HG03159 (cell line): Measurements from ENCODE around the gene CLEC3B.
"Not testable (repeated sequence)": the region's sequence is repeated elsewhere in the genome, so short reads cannot be mapped to it uniquely, and the experiment has no call there.

Experiments used
- ATAC-seq: cut with Tn5 transposase; IDR thresholded peaks from one replicate; pipeline ENCODE4 v1.9.1; 2021; ENCODE audit warnings: mild to moderate bottlenecking, moderate library complexity; ENCODE audit not compliant: unreplicated experiment

CLEC3B gene

DNA sequence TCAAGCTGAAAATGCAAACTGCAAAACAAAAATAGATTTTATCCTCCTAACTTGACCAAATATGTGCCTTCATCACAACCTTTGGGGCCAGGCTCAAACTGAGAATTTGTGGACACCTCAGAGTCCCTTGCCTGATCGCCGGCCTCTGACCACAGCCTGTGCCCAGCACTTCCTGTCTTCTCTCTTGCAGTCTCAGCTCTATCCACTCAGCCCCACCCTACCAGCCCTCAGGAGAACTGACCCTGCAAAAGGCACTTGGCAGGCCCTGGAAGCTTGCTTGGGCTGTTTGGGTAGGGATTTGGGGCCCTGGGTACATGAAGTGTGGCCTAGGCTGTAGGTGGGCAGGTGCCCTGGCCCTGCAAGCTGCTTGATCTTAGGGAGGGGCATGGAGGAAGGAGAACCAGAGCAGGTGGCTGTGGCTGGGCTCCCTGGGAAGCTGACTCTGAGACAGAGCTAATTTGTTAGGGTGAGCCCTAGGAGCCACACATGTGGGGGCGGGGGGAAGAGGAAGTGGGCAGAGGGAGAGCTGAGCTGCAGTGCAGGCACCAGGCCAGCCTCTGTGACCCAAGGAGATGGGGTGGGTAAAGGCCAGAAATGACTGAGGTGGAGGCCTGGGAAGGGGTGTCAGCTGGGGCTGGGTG lies 8.6 kb downstream of the CLEC3B start:
- ATAC-seq = no peak

DNA sequence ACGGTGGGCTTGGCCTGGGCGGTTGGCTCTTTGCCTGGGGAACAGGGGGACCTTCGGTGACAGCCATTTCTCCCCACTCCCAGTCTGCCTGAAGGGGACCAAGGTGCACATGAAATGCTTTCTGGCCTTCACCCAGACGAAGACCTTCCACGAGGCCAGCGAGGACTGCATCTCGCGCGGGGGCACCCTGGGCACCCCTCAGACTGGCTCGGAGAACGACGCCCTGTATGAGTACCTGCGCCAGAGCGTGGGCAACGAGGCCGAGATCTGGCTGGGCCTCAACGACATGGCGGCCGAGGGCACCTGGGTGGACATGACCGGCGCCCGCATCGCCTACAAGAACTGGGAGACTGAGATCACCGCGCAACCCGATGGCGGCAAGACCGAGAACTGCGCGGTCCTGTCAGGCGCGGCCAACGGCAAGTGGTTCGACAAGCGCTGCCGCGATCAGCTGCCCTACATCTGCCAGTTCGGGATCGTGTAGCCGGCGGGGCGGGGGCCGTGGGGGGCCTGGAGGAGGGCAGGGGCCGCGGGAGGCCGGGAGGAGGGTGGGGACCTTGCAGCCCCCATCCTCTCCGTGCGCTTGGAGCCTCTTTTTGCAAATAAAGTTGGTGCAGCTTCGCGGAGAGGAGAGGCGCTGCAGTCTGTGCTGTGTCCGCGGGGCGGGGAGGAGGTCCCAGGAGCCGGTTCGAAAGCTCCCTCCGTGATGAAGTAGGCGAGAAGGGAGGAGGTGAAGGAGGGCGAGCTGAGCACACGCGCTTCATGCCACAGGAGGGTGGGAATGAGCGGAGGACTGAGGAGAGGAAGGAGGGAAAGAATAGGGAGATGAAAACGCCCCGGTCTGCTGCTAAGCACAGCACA lies 9.6 kb downstream of the CLEC3B start:
- no peak for ATAC-seq

DNA sequence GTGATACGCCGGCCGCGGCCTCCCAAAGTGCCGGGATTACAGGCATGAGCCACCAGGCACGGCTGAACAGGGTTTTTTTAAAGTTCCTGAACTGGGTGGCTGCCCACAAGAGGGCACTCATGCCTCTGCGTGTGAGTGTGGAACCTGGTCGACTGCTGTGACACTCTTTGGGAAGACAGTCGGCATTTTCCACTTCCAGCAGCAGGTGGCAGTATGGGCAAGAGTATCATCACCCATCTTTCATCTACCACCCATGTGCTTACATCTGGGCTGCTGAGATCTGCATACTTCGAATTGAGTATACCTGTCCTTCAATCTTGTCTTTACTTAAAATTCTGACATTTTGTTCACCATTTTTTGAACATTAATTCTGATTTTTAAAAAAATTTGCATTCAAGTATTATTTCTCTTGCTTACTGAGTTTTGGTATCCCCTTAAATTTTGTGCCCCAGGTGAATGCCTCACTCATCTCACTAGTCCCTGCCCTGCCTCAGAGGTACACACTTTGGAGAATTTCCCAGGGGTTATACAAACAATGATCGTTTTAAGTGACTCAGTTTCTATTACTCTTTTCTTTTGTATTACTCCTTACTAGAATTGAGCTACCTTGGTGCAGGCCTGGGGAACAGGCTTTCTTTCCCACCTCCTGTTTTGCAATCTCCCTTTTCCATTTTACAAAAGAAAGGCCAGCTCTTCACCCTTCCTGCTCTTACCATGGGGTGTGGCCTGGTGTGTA lies 11.8 kb downstream of the CLEC3B start:
- ATAC-seq = peak; percentile 69

DNA sequence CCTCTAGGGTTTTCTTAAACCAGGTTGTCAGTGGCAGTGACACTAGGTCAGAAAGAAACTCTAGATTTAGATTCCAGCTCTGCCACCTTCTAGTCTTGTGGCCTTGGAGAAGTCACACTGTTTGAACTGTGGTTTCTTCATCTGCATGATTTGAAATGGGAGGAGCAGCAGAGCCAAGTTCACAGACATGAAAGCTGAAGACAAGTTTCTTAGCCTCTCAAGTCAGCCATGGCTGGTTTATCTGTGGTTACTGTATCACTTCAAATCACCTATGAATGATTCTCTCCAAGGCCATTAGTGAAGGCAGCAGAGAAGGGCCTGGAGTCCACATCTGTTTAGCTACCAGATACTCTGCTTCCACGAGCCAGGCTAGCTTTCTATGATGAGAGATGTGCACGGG lies 15.6 kb downstream of the CLEC3B start:
- ATAC-seq = no peak

DNA sequence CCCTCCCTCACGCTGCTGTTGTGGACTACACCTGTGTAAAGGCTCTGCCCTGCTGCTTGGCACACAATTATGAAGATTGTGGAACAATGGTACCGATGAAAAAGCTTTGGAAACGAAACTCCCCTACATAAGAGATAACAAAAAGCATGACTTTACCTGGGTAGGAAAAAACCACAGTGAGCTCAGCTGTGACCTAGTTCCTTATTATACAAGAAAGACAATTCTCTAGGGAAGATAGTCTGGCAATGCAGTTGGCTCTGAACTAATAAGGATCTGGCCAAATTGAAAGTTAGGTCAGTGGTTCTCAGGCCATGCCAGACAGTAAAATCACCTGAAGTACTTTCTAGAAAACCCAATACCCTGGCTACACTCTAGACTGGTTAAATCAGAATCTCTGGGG lies 16.1 kb downstream of the CLEC3B start:
- ATAC-seq = no peak

DNA sequence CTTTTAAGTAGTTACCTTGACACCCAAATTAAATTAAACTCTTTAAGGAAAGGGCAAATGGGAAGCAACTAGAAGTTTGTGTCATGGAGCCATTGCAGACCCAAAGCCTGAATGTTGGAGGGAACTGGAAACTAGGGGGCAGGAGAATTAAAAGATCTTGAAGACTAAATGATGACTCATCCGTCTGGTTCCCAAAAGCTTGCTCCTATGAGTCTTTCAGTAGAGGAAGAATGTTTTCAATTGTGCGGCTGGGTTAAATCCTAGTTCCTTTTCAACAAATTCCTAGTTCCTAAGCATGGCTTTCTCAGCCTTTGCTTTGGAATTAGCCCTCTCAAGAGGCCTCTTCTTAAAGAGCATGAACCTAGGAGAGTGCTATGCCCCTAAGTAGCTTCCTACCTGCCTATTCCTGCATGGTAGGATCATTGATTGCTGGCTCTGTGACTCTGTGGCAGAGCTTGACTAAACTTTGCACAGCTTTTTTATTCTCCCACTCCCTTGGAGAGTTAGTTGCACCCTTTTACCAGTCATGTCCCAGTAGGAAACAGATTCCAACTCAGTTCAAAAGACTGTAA lies 17.7 kb downstream of the CLEC3B start:
- ATAC-seq = no peak

DNA sequence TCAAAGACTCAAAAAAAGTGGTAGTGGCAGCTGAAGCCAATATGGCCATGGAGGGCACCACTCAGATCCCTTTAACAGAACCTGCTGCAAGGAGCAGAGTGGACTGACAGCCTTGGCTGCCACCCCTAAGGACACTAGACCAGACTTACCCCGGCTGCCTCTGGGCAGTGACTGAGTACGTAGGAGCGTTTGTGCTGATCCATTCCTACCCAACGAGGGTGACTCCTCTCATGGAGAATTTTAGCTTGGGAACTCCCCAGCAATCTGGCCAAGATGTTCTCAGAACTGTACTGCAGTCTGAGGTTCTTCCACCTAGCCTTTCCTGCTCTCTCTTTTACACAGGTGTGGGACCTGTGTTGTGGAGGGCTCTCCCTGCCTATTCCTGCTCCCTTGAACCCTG lies 22.1 kb downstream of the CLEC3B start:
- no peak for ATAC-seq

DNA sequence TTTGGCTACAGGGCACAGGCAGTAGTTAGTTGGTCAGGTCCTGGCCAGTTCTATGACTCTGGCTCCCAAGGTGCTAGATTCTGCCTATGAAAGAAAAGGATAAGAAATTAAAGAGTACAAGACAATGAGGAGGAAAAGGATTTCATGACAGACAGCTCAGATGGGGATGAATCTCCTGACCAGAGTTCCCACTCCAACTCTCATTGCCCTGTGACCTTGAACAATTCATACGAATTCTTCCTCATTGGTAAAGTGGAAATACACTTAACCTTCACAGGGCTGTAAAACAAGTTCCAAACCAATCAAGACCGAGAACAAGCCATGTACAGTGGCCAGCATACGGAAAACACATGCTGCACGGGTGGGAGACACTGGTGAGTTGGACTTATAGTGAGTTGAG lies 23.7 kb downstream of the CLEC3B start:
- ATAC-seq = no peak

DNA sequence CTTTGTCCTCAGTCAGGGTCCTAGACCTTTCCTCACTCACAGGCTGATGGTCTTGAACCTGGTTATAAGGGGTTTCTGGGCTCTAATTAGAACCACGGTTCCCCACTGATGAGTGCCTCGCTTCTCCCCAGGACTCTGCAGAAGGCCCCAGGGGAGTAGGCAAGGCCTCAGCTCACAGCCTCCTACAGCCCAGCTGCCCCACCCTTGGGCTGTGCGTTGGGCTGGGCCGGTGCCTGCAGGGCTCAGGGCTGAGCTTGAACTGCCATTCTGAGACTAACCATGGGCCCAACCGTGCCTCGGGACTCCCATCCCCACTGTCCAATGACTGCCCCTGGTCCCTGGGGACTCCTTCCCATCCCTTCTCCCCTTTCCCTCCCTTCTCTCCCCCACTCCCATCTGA lies 25.6 kb downstream of the CLEC3B start:
- ATAC-seq = no peak

DNA sequence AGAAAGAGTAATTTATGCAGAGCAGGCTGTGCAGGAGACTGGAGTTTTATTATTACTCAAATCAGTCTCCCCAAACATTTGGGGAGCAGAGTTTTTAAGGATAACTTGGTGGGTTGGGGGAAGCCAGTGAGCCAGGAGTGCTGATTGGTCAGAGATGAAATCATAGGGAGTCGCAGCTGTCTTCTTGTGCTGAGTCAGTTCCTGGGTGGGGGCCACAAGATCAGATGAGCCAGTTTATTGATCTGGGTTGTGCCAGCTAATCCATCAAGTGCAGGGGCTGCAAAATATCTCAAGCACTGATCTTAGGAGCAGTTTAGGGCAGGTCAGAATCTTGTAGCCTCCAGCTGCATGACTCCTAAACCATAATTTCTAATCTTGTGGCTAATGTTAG lies 27.7 kb downstream of the CLEC3B start:
- not testable (repeated sequence) for ATAC-seq

DNA sequence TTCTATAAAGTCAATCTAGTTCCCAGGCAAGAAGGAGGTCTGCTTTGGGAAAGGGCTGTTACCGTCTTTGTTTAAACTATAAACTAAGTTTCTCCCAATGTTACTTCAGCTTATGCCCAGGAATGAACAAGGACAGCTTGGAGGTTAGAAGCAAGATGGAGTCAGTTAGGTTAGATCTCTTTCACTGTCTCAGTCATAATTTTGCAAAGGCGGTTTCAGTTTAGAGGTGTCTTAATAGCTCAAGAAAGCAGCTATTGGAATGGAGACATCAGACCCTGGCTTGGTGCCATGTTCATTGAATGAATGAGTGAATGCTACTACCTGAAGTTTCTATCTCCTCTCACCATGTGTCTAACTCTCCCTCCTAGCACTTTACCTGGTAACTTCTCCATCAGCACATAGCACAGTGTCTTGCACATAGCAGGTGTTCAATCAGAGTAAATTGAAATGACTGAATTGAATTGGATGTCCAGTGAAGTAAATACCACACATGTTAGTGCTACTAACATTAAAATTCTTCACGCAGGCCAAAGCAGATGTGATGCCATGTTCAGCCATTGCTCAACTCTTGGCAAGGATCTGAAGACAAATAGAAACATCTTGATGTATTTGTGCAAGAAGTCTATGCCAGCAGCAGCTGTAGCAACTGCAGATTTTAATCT lies 28.2 kb downstream of the CLEC3B start:
- no peak for ATAC-seq

DNA sequence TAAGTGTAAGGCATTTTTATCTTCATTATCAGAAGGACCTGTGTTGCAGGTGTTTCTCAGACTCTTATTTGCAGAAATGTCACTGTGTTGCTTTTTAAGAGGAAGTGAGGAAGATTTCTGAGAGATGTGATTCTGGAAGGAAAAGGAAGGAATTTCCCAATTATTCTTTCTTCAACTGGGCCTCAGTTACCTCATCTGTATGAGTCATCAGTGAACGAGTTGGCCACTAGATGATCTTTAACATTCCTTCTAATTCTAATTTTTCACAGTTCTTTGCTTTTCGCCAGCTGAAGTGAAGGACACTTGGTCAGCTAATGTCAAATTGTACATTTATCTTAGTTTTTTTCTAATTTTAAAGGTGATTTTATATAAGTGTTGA lies 28.9 kb downstream of the CLEC3B start:
- ATAC-seq = no peak

DNA sequence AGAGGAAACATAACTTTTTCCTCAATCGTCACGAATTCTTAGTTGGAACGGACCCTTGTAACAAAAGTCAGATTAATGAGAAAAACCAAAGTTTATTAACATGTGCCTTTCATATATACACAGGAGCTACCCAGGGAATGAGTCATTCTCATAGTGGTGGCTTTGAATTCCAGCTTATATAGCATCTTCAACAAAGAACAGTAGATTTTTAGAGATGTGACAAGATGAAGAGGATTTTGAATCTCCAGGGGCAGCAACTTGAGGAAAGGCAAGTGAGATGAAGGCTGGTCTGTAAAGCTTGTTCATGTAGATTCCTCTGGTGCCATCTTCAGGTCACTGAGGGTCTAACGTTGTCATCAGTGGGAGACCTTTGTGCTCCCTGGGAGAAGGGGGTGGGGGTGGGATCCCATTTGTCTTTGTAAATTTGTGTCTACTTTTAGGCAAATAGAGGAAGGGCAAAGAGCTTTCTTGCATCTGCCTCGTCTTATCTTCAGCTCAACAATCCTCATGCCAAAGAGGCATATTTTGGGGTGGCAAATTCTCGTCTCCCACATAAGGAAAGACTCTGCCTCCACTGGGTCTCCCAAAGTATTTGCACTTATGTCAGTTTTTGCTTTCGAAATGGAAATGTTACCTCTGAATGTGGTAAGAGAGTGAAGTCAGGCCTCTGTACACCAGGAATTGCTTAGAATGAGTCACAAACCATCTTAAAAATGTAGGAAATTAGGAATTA lies 29.5 kb downstream of the CLEC3B start:
- ATAC-seq = no peak

DNA sequence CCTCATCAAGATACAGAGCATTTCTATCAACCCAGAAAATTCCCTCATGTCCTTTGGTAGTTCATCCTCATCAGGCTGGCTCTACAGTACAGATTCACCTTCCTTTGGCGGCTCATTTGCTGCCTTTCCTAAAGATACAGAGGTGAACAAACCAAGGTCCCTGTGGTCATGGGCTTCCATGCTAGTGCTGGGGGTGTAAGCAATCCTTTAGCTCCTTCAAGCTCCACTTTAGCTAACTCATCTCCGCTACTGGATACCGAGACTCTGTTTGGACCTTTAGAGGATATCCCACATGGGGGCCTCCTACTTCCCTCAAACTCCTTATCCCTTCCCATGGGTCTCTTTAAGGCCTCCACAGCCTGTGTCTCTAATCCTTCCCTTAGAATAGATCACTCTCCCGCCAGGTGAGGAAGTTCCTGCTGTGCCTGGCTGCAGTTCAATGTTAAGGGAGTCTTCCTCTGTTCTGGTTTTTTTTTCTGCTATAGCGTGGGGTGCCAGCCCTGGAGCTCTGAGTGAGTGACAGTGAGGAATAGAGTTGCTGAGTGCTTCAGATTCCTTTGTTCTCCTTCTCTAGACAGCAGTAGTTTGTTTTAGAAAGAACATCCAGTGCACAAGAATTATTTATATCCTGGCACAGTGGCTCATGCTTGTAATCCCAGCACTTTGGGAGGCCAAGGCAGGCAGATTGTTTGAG lies 30.7 kb downstream of the CLEC3B start:
- no peak for ATAC-seq

DNA sequence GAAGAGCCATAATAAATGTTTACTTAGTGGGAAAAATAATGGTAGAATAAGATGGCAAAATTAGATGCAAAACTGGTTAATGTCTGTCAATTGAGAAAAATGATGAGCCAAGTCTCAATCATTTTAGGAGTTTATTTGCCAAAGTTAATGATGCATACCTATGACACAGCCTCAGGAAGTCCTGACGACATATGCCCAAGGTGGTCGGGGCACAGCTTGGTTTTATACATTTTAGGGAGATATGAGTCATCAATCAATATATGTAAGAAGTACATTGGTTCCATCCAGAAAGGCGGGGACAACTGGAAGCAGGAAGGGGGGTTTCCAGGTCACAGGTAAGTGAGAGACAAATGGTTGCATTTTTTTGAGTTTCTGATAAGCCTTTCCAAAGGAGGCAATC lies 31.5 kb downstream of the CLEC3B start:
- no peak for ATAC-seq

DNA sequence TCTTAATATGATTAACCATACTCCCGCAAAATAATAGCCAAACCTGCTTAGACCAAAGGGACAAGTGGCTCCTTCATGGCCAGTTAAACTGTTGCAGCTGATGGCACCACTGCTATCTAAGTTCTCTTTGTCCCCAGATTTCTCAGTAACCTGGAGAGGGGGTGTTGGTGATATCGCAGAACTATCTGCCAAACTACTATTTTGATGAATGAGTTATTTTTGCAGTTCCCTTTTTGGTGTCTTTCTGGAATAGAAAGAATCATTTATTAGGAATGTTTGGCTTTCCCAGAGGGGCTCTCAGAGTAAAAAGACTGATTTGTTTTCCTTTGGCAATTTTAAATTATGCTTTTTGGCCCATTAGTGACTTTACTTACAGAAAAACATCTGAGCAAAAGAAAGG lies 33.0 kb downstream of the CLEC3B start:
- ATAC-seq = no peak

DNA sequence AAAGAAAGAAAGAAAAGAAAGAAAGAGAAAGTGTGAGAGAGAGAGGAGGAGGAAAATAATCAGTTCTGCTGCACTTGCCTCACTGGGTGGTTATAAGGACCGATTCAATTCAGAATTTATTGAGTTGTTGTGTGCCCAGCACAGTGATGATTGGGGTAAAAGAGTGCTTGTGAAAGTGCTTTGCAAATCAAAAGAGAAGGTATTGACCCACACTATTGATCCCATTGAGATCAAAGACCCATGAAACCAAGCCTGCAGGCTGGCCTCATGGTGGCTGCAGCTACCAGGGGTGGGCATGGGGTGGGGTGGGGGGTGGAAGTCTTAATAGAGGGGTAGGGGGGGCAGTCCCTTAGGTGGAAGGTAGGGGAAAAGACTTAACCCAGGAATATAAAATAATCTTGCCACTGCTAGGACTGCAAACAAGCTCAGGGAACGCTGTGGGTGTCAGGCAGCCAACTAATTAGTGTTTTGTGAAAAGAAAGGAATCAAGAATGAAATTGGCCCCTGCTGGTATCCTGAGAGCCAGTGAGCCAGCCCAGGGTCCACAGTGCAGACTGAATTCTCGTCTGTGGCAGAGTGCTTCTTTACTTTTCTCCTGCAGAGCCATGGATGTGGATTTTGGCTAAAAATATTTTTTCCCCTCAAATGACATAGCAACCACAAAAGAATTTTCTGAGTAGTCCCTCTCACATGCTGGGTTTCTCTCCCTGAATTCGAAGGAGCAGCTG lies 34.2 kb downstream of the CLEC3B start:
- no peak for ATAC-seq

DNA sequence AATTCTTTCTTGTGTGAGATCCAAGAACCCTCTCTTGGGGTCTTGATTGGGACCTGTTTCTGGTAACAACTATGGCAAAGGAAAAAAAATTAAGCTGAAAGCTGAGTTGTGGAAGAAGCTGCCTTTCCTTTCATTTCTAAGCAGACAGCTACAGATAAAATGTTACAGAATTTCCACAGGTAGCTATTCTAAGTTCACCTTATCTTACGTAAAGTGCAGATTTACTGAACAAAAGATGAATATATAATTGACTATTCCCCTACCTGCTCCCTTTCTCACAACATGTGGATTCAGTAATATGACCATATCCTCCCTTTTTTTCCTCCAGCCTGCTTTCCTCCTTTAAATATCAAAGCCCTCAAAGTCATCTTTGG lies 36.6 kb downstream of the CLEC3B start:
- no peak for ATAC-seq
